A549 (cell line): ENCODE results near the gene ZBTB20. TPM values are rescaled to one million over a fixed set of nuclear protein-coding genes. Genes with fewer than 3 reads are reported as not detected.

Source experiments
- ATAC-seq, 2 experiments: fragments of 200-7000 bp in 1 of 2; fragments of >200 bp in 1 of 2; cut with Nextera tagmentation in 1 of 2; cut with Tn5 transposase in 1 of 2; 3 replicates each; pipeline versions ENCODE4 v1.8.0 to v1.9.1; 2018 to 2020; ENCODE audit warnings: mild to moderate bottlenecking in 1 of 2, moderate library complexity in 1 of 2
- CTCF ChIA-PET: fragments of 300-600 bp; sonication (Branson Sonifier 250); formaldehyde crosslinking; extraction: SDS; loops from one replicate; lab custom pipeline; 2021; ENCODE audit warnings: antibody characterized with exemption, inconsistent platforms; lab: Yijun Ruan, JAX
- POLR2A ChIA-PET: fragments of 350-600 bp; formaldehyde crosslinking; extraction: SDS; loops from one replicate; lab custom pipeline; 2021; ENCODE audit warnings: antibody characterized with exemption, inconsistent platforms; lab: Yijun Ruan, JAX
- DNase-seq, 2 experiments: peaks; one replicate each; pipeline versions ENCODE4 v3.0.0 to v3.0.0-alpha.2; 2011 to 2016; ENCODE audit warnings: low read depth in 1 of 2, low spot score in 1 of 2
- FAIRE-seq: peaks from 2 replicates; lab custom pipeline; 2011; peaks lifted over from hg19 to GRCh38; lab: Jason Lieb, UNC
- H3K27ac ChIP-seq, 2 experiments: fragments of >200 bp; sonication (Bioruptor Twin); formaldehyde crosslinking; 3 replicates each; pipeline ENCODE4 v1.5.1; 2016 to 2017
- H3K4me1 ChIP-seq: fragments of >200 bp; sonication (Bioruptor Twin); formaldehyde crosslinking; 3 replicates; pipeline ENCODE4 v1.6.1; 2016
- H3K4me2 ChIP-seq: fragments of >200 bp; sonication (Bioruptor Twin); formaldehyde crosslinking; 3 replicates; pipeline ENCODE4 v1.6.1; 2016
- H3K4me3 ChIP-seq: fragments of >200 bp; sonication (Bioruptor Twin); formaldehyde crosslinking; 3 replicates; pipeline ENCODE4 v1.5.1; 2016
- H3K9me3 ChIP-seq: fragments of >200 bp; sonication (Bioruptor Twin); formaldehyde crosslinking; 3 replicates; pipeline ENCODE4 v1.6.1; 2016
- CBX2 ChIP-seq: fragments of 200-600 bp; sonication (generic); IDR thresholded peaks from 2 replicates; pipeline ENCODE4 v1.6.1; 2016; ENCODE audit warnings: low read depth, mild to moderate bottlenecking, borderline replicate concordance
- CEBPB ChIP-seq, 2 experiments: fragments of >200 bp in 1 of 2; sonication (Bioruptor Twin) in 1 of 2; formaldehyde crosslinking in 1 of 2; IDR thresholded peaks; 2 replicates each; pipeline ENCODE4 v1.6.1; 2012 to 2016
- FOXS1 ChIP-seq: fragments of 250-450 bp; sonication (Bioruptor Pico); IDR thresholded peaks from 2 replicates; pipeline ENCODE4 v1.5.0; 2020; ENCODE audit warnings: mild to moderate bottlenecking, moderate library complexity
- HDAC2 ChIP-seq: fragments of 200-600 bp; sonication (generic); IDR thresholded peaks from 2 replicates; pipeline ENCODE4 v1.6.1; 2016
- HEYL ChIP-seq: fragments of 250-450 bp; sonication (Bioruptor Pico); IDR thresholded peaks from 2 replicates; pipeline ENCODE4 v1.8.0; 2021; ENCODE audit warnings: mild to moderate bottlenecking, moderate library complexity
- HOXA7 ChIP-seq: fragments of 250-450 bp; sonication (Bioruptor Pico); IDR thresholded peaks from 2 replicates; pipeline ENCODE4 v1.5.0; 2020; ENCODE audit warnings: mild to moderate bottlenecking, moderate library complexity
- JUN ChIP-seq, 2 experiments: fragments of >200 bp; sonication (Bioruptor Twin); formaldehyde crosslinking; IDR thresholded peaks; 2 replicates in 1 of 2; 3 replicates in 1 of 2; pipeline ENCODE4 v1.6.1; 2016 to 2017
- KDM1A ChIP-seq: fragments of 200-600 bp; sonication (generic); IDR thresholded peaks from 2 replicates; pipeline ENCODE4 v1.6.1; 2016; ENCODE audit warnings: low read depth, mild to moderate bottlenecking
- MAFK ChIP-seq: fragments of 450-650 bp; IDR thresholded peaks from 2 replicates; pipeline ENCODE4 v1.6.1; 2014; ENCODE audit not compliant: partially characterized antibody
- RNF2 ChIP-seq: fragments of 200-600 bp; sonication (generic); IDR thresholded peaks from 2 replicates; pipeline ENCODE4 v1.6.1; 2016; ENCODE audit warnings: low read depth, mild to moderate bottlenecking, antibody characterized with exemption, moderate library complexity, borderline replicate concordance
- SREBF2 ChIP-seq: fragments of 450-650 bp; IDR thresholded peaks from 2 replicates; pipeline ENCODE4 v1.6.1; 2014; ENCODE audit warnings: mild to moderate bottlenecking, moderate library complexity
- TFCP2L1 ChIP-seq: fragments of 250-450 bp; sonication (Bioruptor Pico); IDR thresholded peaks from 2 replicates; pipeline ENCODE4 v1.5.0; 2021; ENCODE audit warnings: mild to moderate bottlenecking
- TP53 ChIP-seq: fragments of 250-450 bp; sonication (Bioruptor Pico); IDR thresholded peaks from 2 replicates; pipeline ENCODE4 v1.5.0; 2021; ENCODE audit warnings: mild to moderate bottlenecking, moderate library complexity
- ZFP36 ChIP-seq: fragments of 450-650 bp; IDR thresholded peaks from 2 replicates; pipeline ENCODE4 v1.6.1; 2014; ENCODE audit warnings: borderline replicate concordance; ENCODE audit not compliant: partially characterized antibody
- WGBS: methylation state at CpG from one replicate; pipeline ENCODE4 v1.1.6; 2017; ENCODE audit errors: missing lambda C conversion rate; 5-methylcytosine and 5-hydroxymethylcytosine counted together
- polyA plus RNA-seq, 4 experiments: library from polyadenylated mRNA; depleted of rRNA in 3 of 4; stranded (reverse); fragments of >200 nt; fragmentation: RNase III in 1 of 4; extraction: RNeasy Plus Mini Kit Qiagen cat#74134 plus additional on column Dnase treatment in 1 of 4; gene quantifications; 2 replicates in 3 of 4; 3 replicates in 1 of 4; pipeline ENCODE4 v1.2.3, GENCODE V29; 2011 to 2017
- TF ChIP-seq, protein P1 (sequence below): IDR thresholded peaks from 2 replicates; pipeline ENCODE4 v1.6.1; 2012
- TF ChIP-seq, protein P2 (sequence below): fragments of 250-450 bp; sonication (Bioruptor Pico); IDR thresholded peaks from 2 replicates; pipeline ENCODE4 v1.5.0; 2021; ENCODE audit warnings: mild to moderate bottlenecking, moderate library complexity, borderline replicate concordance
- TF ChIP-seq, protein P3 (sequence below): fragments of >200 bp; sonication (Bioruptor Twin); formaldehyde crosslinking; IDR thresholded peaks from 2 replicates; pipeline ENCODE4 v1.6.1; 2016
- TF ChIP-seq, protein P4 (sequence below): fragments of >200 bp; sonication (Bioruptor Twin); formaldehyde crosslinking; IDR thresholded peaks from 3 replicates; pipeline ENCODE4 v1.5.1; 2016
- TF ChIP-seq, protein P5 (sequence below): IDR thresholded peaks from 2 replicates; pipeline ENCODE4 v1.6.1; 2012; ENCODE audit warnings: low read depth, borderline replicate concordance

The ZBTB20 gene
- polyA plus RNA-seq, 2 of the 4 experiments (the other 2 are of a cell fraction): 0.85 to 5.0 TPM

DNA sequence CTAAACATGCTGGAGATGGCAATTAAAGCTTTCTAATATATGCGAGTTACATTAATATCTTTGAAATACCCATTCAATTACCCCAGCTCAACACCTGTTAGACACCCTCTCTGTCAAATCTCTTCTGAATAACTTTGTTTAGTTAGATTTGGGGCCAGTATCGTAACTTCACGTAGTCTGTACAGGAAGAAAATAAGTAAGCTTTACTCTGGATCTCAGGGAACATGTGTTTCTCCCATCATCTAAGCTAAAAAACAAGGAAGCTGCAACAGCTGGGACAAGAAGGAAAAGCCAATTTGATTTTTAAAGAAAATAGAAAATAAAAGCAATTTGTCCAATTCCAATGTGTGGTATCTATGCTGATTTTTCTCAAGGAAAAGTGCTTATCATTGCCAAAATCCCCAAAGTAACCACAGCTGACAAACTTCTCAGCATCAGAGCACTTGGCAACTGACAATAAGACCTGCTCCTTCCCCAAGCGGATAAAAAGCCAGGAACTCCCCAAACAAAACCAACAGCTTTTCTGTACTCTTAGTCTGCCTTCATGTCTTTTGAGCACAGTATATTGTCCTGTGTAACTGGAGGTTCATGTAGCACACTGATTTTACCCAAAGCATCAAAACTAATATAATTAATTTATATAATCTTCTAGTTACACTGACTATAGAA, 279.1 kb downstream of the ZBTB20 start:
- ChIA-PET CTCF (interaction anchor here (1.8 kb wide), 1 partner anchor 13 kb away, joined by 5 read pairs; no protein-coding TSS in a partner anchor), POLR2A (interaction anchor here (0.7 kb wide), 1 partner anchor 505 kb away, joined by 3 read pairs; no protein-coding TSS in a partner anchor)
- FAIRE-seq (no peak), DNase-seq (no peak), ATAC-seq (no peak)
- H3K4me2 ChIP-seq: no peak overlapping the region
- no peaks in the 10 kb centered on the region for H3K4me1 ChIP-seq
- TF ChIP-seq ZFP36: no peak
- TF ChIP-seq, protein P1, sequence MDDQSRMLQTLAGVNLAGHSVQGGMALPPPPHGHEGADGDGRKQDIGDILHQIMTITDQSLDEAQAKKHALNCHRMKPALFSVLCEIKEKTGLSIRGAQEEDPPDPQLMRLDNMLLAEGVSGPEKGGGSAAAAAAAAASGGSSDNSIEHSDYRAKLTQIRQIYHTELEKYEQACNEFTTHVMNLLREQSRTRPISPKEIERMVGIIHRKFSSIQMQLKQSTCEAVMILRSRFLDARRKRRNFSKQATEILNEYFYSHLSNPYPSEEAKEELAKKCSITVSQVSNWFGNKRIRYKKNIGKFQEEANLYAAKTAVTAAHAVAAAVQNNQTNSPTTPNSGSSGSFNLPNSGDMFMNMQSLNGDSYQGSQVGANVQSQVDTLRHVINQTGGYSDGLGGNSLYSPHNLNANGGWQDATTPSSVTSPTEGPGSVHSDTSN: no peak
- TF ChIP-seq JUN (IDR thresholded peaks at IDR 0.05): no peak
- TF ChIP-seq MAFK: no peak
- TF ChIP-seq, protein P2, sequence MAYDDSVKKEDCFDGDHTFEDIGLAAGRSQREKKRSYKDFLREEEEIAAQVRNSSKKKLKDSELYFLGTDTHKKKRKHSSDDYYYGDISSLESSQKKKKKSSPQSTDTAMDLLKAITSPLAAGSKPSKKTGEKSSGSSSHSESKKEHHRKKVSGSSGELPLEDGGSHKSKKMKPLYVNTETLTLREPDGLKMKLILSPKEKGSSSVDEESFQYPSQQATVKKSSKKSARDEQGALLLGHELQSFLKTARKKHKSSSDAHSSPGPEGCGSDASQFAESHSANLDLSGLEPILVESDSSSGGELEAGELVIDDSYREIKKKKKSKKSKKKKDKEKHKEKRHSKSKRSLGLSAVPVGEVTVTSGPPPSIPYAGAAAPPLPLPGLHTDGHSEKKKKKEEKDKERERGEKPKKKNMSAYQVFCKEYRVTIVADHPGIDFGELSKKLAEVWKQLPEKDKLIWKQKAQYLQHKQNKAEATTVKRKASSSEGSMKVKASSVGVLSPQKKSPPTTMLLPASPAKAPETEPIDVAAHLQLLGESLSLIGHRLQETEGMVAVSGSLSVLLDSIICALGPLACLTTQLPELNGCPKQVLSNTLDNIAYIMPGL (CRISPR knock-in tag): no peak
- TF ChIP-seq CBX2: no peak
- TF ChIP-seq KDM1A: no peak
- TF ChIP-seq, protein P3, sequence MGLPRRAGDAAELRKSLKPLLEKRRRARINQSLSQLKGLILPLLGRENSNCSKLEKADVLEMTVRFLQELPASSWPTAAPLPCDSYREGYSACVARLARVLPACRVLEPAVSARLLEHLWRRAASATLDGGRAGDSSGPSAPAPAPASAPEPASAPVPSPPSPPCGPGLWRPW: no peak
- no peak for TF ChIP-seq HOXA7 (CRISPR knock-in tag)
- TF ChIP-seq, protein P4, sequence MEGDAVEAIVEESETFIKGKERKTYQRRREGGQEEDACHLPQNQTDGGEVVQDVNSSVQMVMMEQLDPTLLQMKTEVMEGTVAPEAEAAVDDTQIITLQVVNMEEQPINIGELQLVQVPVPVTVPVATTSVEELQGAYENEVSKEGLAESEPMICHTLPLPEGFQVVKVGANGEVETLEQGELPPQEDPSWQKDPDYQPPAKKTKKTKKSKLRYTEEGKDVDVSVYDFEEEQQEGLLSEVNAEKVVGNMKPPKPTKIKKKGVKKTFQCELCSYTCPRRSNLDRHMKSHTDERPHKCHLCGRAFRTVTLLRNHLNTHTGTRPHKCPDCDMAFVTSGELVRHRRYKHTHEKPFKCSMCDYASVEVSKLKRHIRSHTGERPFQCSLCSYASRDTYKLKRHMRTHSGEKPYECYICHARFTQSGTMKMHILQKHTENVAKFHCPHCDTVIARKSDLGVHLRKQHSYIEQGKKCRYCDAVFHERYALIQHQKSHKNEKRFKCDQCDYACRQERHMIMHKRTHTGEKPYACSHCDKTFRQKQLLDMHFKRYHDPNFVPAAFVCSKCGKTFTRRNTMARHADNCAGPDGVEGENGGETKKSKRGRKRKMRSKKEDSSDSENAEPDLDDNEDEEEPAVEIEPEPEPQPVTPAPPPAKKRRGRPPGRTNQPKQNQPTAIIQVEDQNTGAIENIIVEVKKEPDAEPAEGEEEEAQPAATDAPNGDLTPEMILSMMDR: no peak
- TF ChIP-seq HEYL (CRISPR knock-in tag): no peak
- TF ChIP-seq SREBF2: no peak
- no peak for TF ChIP-seq TP53 (CRISPR knock-in tag)
- TF ChIP-seq FOXS1: no peak
- TF ChIP-seq CEBPB (IDR thresholded peaks at IDR 0.05): no peak
- H3K27ac ChIP-seq: no peak overlapping the region
- H3K4me3 ChIP-seq: no peak overlapping the region
- 94% methylated on average over 4 of the region's 4 CpGs for WGBS
- H3K9me3 ChIP-seq: no peaks in the 10 kb centered on the region

DNA sequence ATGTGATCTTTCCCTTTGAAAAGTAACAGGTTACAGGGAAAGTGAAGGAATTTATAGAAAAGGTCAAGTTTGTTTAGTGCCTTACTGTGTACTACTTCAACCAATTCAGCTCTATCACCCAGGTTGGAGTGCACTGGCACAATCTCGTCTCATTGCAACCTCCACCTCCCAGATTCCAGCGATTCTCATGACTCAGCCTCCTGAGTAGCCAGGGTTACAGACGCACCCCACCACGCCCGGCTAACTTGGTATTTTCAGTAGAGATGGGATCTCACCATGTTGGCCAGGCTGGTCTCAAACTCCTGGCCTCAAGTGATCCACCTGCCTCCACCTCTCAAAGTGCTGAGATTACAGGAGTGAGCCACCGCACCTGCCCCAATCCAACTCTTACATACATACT, 279.7 kb downstream of the ZBTB20 start:
- Histone ChIP-seq H3K9me3 (no peaks in the 10 kb centered on the region), H3K4me3 (no peak overlapping the region), H3K27ac (no peak overlapping the region)
- no peak for FAIRE-seq
- ATAC-seq: no peak
- WGBS: 74% methylated on average over 6 of the region's 6 CpGs
- TF ChIP-seq, protein P4: no peak
- TF ChIP-seq CBX2: no peak
- no peak for TF ChIP-seq RNF2
- TF ChIP-seq, protein P5, sequence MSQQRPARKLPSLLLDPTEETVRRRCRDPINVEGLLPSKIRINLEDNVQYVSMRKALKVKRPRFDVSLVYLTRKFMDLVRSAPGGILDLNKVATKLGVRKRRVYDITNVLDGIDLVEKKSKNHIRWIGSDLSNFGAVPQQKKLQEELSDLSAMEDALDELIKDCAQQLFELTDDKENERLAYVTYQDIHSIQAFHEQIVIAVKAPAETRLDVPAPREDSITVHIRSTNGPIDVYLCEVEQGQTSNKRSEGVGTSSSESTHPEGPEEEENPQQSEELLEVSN: no peak
- no peak for TF ChIP-seq HDAC2
- TF ChIP-seq TFCP2L1 (CRISPR knock-in tag): no peak
- TF ChIP-seq, all 56 proteins: peak for 0
- H3K4me1 ChIP-seq: no peaks in the 10 kb centered on the region
- peak in 1 of 2 experiments; percentile 21 for DNase-seq
- ChIA-PET CTCF (interaction anchor here (1.8 kb wide), 1 partner anchor 12 kb away, joined by 5 read pairs; no protein-coding TSS in a partner anchor), POLR2A (interaction anchor here (0.7 kb wide), 1 partner anchor 504 kb away, joined by 3 read pairs; no protein-coding TSS in a partner anchor)
- no peak overlapping the region for H3K4me2 ChIP-seq
